DND-41 (cell line): ENCODE results near the gene EXOC3L2.

ENCODE experiments used
- ATAC-seq: fragments of 200-7000 bp; cut with Tn5 transposase; 3 replicates; pipeline ENCODE4 v1.9.1; 2021; ENCODE audit warnings: low read depth; ENCODE audit not compliant: insufficient read depth
- DNase-seq: peaks from one replicate; pipeline ENCODE4 v3.0.0-alpha.2; 2020
- H2AFZ ChIP-seq: 2 replicates; pipeline ENCODE4 v1.6.0; 2012; ENCODE audit warnings: low read depth, low read length
- H3K27ac ChIP-seq: 2 replicates; pipeline ENCODE4 v1.5.1; 2012; ENCODE audit warnings: low read length, inconsistent platforms
- H3K27me3 ChIP-seq: fragments of 200-600 bp; sonication (generic); 2 replicates; pipeline ENCODE4 v1.6.0; 2012; ENCODE audit warnings: low read length, mild to moderate bottlenecking, inconsistent platforms; ENCODE audit not compliant: insufficient read depth, poor library complexity
- H3K36me3 ChIP-seq: 2 replicates; pipeline ENCODE4 v1.5.1; 2012; ENCODE audit warnings: low read length, inconsistent platforms; ENCODE audit not compliant: insufficient read depth
- H3K4me1 ChIP-seq: 2 replicates; pipeline ENCODE4 v1.5.1; 2012; ENCODE audit warnings: mild to moderate bottlenecking, low read length; ENCODE audit not compliant: insufficient read depth
- H3K4me2 ChIP-seq: 2 replicates; pipeline ENCODE4 v1.6.0; 2012; ENCODE audit warnings: mild to moderate bottlenecking, moderate library complexity, low read length, inconsistent platforms; ENCODE audit not compliant: insufficient read depth
- H3K4me3 ChIP-seq, 2 experiments: fragments of 200-600 bp in 1 of 2; shearing (Covaris generic) in 1 of 2; 2 replicates each; pipeline ENCODE4 v1.5.1; 2012 to 2016; ENCODE audit warnings: inconsistent platforms in 2 of 2, low read length in 2 of 2, mild to moderate bottlenecking in 2 of 2, low read depth in 1 of 2, moderate library complexity in 1 of 2
- H3K79me2 ChIP-seq: 2 replicates; pipeline ENCODE4 v1.6.0; 2012; ENCODE audit warnings: low read length, inconsistent platforms; ENCODE audit not compliant: insufficient read depth
- H3K9ac ChIP-seq: 2 replicates; pipeline ENCODE4 v1.6.0; 2012; ENCODE audit warnings: low read depth, mild to moderate bottlenecking, inconsistent platforms, low read length, moderate library complexity
- H3K9me3 ChIP-seq: 2 replicates; pipeline ENCODE4 v1.5.1; 2012; ENCODE audit warnings: low read length, moderate library complexity, mild to moderate bottlenecking, inconsistent platforms; ENCODE audit not compliant: insufficient read depth, severe bottlenecking
- H4K20me1 ChIP-seq: 2 replicates; pipeline ENCODE4 v1.6.0; 2012; ENCODE audit warnings: low read length; ENCODE audit not compliant: insufficient read depth
- CTCF ChIP-seq: IDR thresholded peaks from 2 replicates; pipeline ENCODE4 v1.5.1; 2012; ENCODE audit warnings: borderline replicate concordance, low read length, moderate library complexity, mild to moderate bottlenecking; ENCODE audit not compliant: poor library complexity, severe bottlenecking; ENCODE audit errors: extremely low read depth
- EZH2 ChIP-seq: IDR thresholded peaks from 3 replicates; pipeline ENCODE4 v1.6.1; 2012; ENCODE audit warnings: borderline replicate concordance, low read depth, mild to moderate bottlenecking, moderate library complexity, low read length, inconsistent platforms; ENCODE audit not compliant: severe bottlenecking

EXOC3L2 gene

DNA sequence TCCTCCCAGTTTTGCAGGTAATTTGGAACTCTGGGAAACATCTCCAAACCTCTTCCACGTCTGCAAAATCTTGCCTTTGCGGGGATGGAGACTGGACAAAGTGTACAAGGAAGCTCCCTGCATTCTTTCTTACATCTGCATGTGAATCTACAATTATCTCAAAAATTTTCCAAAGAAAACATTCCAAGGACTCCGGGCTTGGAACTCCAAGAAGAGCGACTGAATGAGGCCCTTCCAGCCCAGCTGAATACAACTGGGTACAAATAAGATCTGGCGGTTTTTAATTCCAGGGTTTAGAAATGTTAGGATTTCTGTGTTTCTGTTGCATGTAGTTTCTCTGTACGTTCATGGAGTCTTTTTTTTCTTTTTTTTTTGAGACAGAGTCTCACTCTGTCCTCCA lies 28.5 kb downstream of the EXOC3L2 start:
- DNase-seq (no peak), ATAC-seq (no peak)
- no peaks in the 10 kb centered on the region for H4K20me1 ChIP-seq
- no peak overlapping the region for H2AFZ ChIP-seq
- no peak overlapping the region for H3K9ac ChIP-seq
- H3K9me3 ChIP-seq: no peaks in the 10 kb centered on the region
- no peaks in the 10 kb centered on the region for H3K36me3 ChIP-seq
- peaks cover 7% of the 10 kb centered on the region for H3K27me3 ChIP-seq
- no peaks in the 10 kb centered on the region for H3K79me2 ChIP-seq
- TF ChIP-seq EZH2 (no peak), CTCF (no peak)
- H3K4me2 ChIP-seq: no peak overlapping the region
- no peak overlapping the region for H3K27ac ChIP-seq
- no peak overlapping the region for H3K4me3 ChIP-seq
- no peaks in the 10 kb centered on the region for H3K4me1 ChIP-seq

DNA sequence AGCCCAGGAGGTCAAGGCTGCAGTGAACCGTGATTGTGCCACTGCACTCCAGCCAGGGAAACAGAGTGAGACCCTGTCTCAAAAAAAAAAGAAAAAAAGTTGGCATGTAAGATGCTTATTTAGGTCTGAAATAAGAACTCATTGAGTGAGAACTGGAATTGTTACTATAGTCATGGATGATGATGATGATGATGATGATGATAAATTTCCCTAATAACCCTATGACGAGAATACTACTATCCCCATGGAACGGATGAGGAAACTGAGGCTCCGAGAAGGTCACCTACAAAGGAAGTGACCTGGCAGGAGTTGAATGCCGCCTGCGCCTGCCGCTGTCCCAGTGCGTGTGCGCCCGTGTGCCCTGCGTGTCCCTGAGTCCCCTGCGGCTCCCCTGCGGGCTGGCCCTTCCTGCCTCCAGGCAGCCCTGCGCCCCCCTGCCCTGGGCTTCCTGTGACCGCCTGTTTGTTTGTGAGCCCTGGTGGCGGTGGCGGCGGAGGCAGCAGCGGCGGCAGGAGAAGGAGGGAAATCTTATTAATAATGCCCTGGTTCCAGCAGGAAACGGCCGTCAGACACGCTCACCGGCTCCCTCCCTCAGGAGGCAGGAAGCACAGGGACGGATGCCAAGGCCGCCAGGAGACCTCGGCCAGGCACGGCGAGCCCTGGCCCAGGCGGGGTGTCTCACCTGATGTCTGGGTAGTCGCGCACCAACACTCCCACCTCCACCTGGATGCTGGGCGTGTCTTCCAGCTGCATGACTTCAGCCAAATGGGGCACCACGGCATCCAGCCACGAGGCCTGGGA lies 29.6 kb downstream of the EXOC3L2 start:
- Histone ChIP-seq H3K9ac (no peak overlapping the region), H3K36me3 (no peaks in the 10 kb centered on the region), H4K20me1 (no peaks in the 10 kb centered on the region), H3K4me3 (no peak overlapping the region), H3K27ac (no peak overlapping the region), H3K79me2 (no peaks in the 10 kb centered on the region), H3K4me2 (no peak overlapping the region), H3K4me1 (no peaks in the 10 kb centered on the region), H3K9me3 (no peaks in the 10 kb centered on the region), H2AFZ (no peak overlapping the region), H3K27me3 (peaks cover 8% of the 10 kb centered on the region)
- no peak for ATAC-seq
- DNase-seq: no peak
- TF ChIP-seq EZH2 (no peak), CTCF (no peak)

DNA sequence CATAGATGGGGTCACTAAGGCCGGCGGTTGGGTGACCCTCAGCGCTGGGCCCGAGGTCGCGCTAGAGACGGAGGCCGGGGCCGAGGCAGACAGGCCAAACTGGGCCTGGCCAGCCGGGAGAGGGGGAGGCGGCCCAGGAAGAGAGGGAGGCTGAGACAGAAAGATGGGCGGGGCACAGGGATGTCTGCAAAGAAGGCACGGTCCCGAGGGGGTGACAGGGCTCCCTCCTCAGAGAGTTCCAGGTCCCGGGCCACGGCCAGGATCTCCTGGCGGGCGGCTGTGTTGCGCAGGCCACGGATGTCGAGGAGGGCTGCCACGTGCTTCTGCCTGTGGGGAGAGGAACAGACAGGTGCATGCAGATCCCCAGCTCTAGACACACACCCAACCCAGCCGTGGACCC lies 32.2 kb downstream of the EXOC3L2 start:
- Histone ChIP-seq H3K9ac (no peak overlapping the region), H3K27me3 (peaks cover 6% of the 10 kb centered on the region)

More for the DNA sequence above, 32.2 kb downstream of the EXOC3L2 start:
- Histone ChIP-seq H2AFZ (no peak overlapping the region), H3K4me3 (no peak overlapping the region), H3K4me2 (no peak overlapping the region), H3K36me3 (no peaks in the 10 kb centered on the region), H3K9me3 (no peaks in the 10 kb centered on the region), H3K4me1 (no peaks in the 10 kb centered on the region), H3K27ac (no peak overlapping the region), H4K20me1 (no peaks in the 10 kb centered on the region), H3K79me2 (no peaks in the 10 kb centered on the region)
- ATAC-seq (no peak), DNase-seq (no peak)
- TF ChIP-seq EZH2: no peak
- TF ChIP-seq CTCF: no peak
